GM12878 (cell line): Measurements from ENCODE around the gene RGS11. TPM values are rescaled to one million over a fixed set of nuclear protein-coding genes. Genes with fewer than 3 reads are reported as not detected.
A peak's percentile ranks its signal among the peaks of the same experiment; 100 is the strongest.

ENCODE experiments used
- ATAC-seq: fragments of 200-7000 bp; cut with Tn5 transposase; 3 replicates; pipeline ENCODE4 v1.9.1; 2020; ENCODE audit warnings: mild to moderate bottlenecking, moderate library complexity
- BruUV-seq: library from RNA; stranded (reverse); fragments of 400-500 nt; replicated peaks from 2 replicates; lab custom pipeline; 2021; lab: Mats Ljungman, UMichigan
- CTCF ChIA-PET: fragments of 300-600 bp; sonication (Branson Sonifier 250); formaldehyde crosslinking; extraction: SDS; loops from one replicate; lab custom pipeline; 2021; ENCODE audit warnings: inconsistent platforms; lab: Yijun Ruan, JAX
- POLR2A ChIA-PET: fragments of 350-600 bp; formaldehyde crosslinking; extraction: SDS; loops from one replicate; lab custom pipeline; 2021; ENCODE audit warnings: inconsistent platforms; lab: Charles Lee
- RAD21 ChIA-PET: fragments of 300-600 bp; sonication (Branson Sonifier 250); formaldehyde crosslinking; loops from one replicate; lab custom pipeline; 2023; ENCODE audit warnings: antibody characterized with exemption; ENCODE audit not compliant: unreplicated experiment; lab: Charles Lee
- SMC1A ChIA-PET: fragments of 300-600 bp; sonication (Branson Sonifier 250); formaldehyde crosslinking; loops from one replicate; lab custom pipeline; 2023; ENCODE audit not compliant: unreplicated experiment, uncharacterized antibody; lab: Charles Lee
- DNase-seq: peaks from one replicate; pipeline ENCODE4 v3.0.0-alpha.2; 2011; ENCODE audit warnings: low read depth, low spot score
- FAIRE-seq: peaks from 3 replicates; lab custom pipeline; 2011; peaks lifted over from hg19 to GRCh38; lab: Jason Lieb, UNC
- H2AFZ ChIP-seq: 2 replicates; pipeline ENCODE4 v1.6.0; 2011; ENCODE audit warnings: low read depth, low read length, control low read depth; ENCODE audit not compliant: control insufficient read depth
- H3K27ac ChIP-seq: 2 replicates; pipeline ENCODE4 v1.5.1; 2011; ENCODE audit warnings: control low read depth; ENCODE audit not compliant: control insufficient read depth, insufficient read depth
- H3K27me3 ChIP-seq, 2 experiments: replicated peaks in 1 of 2; 2 replicates each; pipeline versions ENCODE4 v1.6.0 to v1.6.1; 2011; ENCODE audit warnings: low read length in 1 of 2; ENCODE audit not compliant: control insufficient read depth in 2 of 2, insufficient read depth in 2 of 2
- H3K36me3 ChIP-seq, 2 experiments: 2 replicates each; pipeline ENCODE4 v1.5.1; 2011; ENCODE audit warnings: low read length in 1 of 2; ENCODE audit not compliant: control insufficient read depth in 2 of 2, insufficient read depth in 2 of 2
- H3K4me1 ChIP-seq: 2 replicates; pipeline ENCODE4 v1.6.1; 2011; ENCODE audit warnings: mild to moderate bottlenecking, low read length, moderate library complexity, mixed read lengths; ENCODE audit not compliant: control insufficient read depth, insufficient read depth
- H3K4me2 ChIP-seq: 2 replicates; pipeline ENCODE4 v1.6.0; 2011; ENCODE audit warnings: control low read depth; ENCODE audit not compliant: control insufficient read depth, insufficient read depth
- H3K4me3 ChIP-seq: fragments of 200-600 bp; sonication (generic); 2 replicates; pipeline ENCODE4 v1.5.1; 2016
- H3K79me2 ChIP-seq: 2 replicates; pipeline ENCODE4 v1.6.0; 2011; ENCODE audit warnings: low read length; ENCODE audit not compliant: control insufficient read depth, insufficient read depth
- H3K9ac ChIP-seq: 2 replicates; pipeline ENCODE4 v1.8.0; 2011; ENCODE audit warnings: low read length, control low read depth, mixed read lengths; ENCODE audit not compliant: control insufficient read depth, insufficient read depth
- H3K9me3 ChIP-seq: replicated peaks from 3 replicates; pipeline ENCODE4 v1.5.1; 2011; ENCODE audit warnings: mild to moderate bottlenecking, low read length; ENCODE audit not compliant: control insufficient read depth, insufficient read depth
- H4K20me1 ChIP-seq: 2 replicates; pipeline ENCODE4 v1.6.0; 2011; ENCODE audit not compliant: control insufficient read depth, insufficient read depth
- ATF3 ChIP-seq: IDR thresholded peaks from 2 replicates; pipeline ENCODE4 v1.6.1; 2011; ENCODE audit warnings: low read depth, mild to moderate bottlenecking, low read length, moderate library complexity, borderline replicate concordance; ENCODE audit errors: extremely low read depth
- ATF7 ChIP-seq: fragments of 450-650 bp; IDR thresholded peaks from 2 replicates; pipeline ENCODE4 v1.6.1; 2016; ENCODE audit warnings: low read depth, mild to moderate bottlenecking
- BMI1 ChIP-seq: fragments of 450-650 bp; IDR thresholded peaks from 2 replicates; pipeline ENCODE4 v1.6.1; 2016; ENCODE audit warnings: mild to moderate bottlenecking, moderate library complexity, borderline replicate concordance
- BRCA1 ChIP-seq: IDR thresholded peaks from 2 replicates; pipeline ENCODE4 v1.6.1; 2011; ENCODE audit warnings: low read depth, low read length, improper control_type of control experiment
- CEBPB ChIP-seq, 2 experiments: fragments of 150-350 bp in 1 of 2; IDR thresholded peaks; 2 replicates each; pipeline ENCODE4 v1.6.1; 2012 to 2014; ENCODE audit warnings: low read depth in 2 of 2, low read length in 2 of 2, borderline replicate concordance in 1 of 2, inconsistent platforms in 1 of 2
- CHD4 ChIP-seq: fragments of 200-600 bp; sonication (generic); IDR thresholded peaks from 2 replicates; pipeline ENCODE4 v1.6.1; 2016; ENCODE audit warnings: mild to moderate bottlenecking
- FOXK2 ChIP-seq: fragments of 450-650 bp; IDR thresholded peaks from 2 replicates; pipeline ENCODE4 v1.6.1; 2017; ENCODE audit warnings: mild to moderate bottlenecking, moderate library complexity
- GABPA ChIP-seq: IDR thresholded peaks from 2 replicates; pipeline ENCODE4 v1.6.1; 2014; ENCODE audit warnings: antibody characterized with exemption, low read depth, mild to moderate bottlenecking, inconsistent platforms
- HDAC2 ChIP-seq: fragments of 200-600 bp; sonication (generic); IDR thresholded peaks from 2 replicates; pipeline ENCODE4 v1.6.1; 2017
- IKZF2 ChIP-seq, 2 experiments: fragments of 450-650 bp; IDR thresholded peaks; 2 replicates each; pipeline ENCODE4 v1.6.1; 2017; ENCODE audit warnings: mild to moderate bottlenecking in 2 of 2, moderate library complexity in 2 of 2
- IRF4 ChIP-seq: IDR thresholded peaks from 2 replicates; pipeline ENCODE4 v1.6.1; 2011; ENCODE audit warnings: low read depth, low read length
- JUNB ChIP-seq: IDR thresholded peaks from 2 replicates; pipeline ENCODE4 v1.6.1; 2016; ENCODE audit warnings: antibody characterized with exemption, mild to moderate bottlenecking
- NR2C1 ChIP-seq: fragments of 450-650 bp; IDR thresholded peaks from 2 replicates; pipeline ENCODE4 v1.6.1; 2017; ENCODE audit warnings: antibody characterized with exemption, mild to moderate bottlenecking, moderate library complexity
- NR2F1 ChIP-seq: fragments of 450-650 bp; conservative IDR thresholded peaks from 2 replicates; pipeline ENCODE4 v1.6.1; 2017; ENCODE audit warnings: mild to moderate bottlenecking
- NRF1 ChIP-seq: conservative IDR thresholded peaks from 2 replicates; pipeline ENCODE4 v1.6.1; 2011; ENCODE audit warnings: mild to moderate bottlenecking, low read depth, low read length, improper control_type of control experiment
- PAX5 ChIP-seq: IDR thresholded peaks from 2 replicates; pipeline ENCODE4 v1.6.1; 2011; ENCODE audit warnings: low read depth, low read length, borderline replicate concordance
- POU2F2 ChIP-seq: IDR thresholded peaks from 3 replicates; pipeline ENCODE4 v1.6.1; 2011; ENCODE audit warnings: low read depth, mild to moderate bottlenecking, low read length, borderline replicate concordance
- RAD51 ChIP-seq: fragments of 450-650 bp; IDR thresholded peaks from 2 replicates; pipeline ENCODE4 v1.6.1; 2016; ENCODE audit warnings: moderate library complexity, mild to moderate bottlenecking, inconsistent platforms
- RCOR1 ChIP-seq: conservative IDR thresholded peaks from 2 replicates; pipeline ENCODE4 v1.6.1; 2012; ENCODE audit warnings: low read depth, low read length, improper control_type of control experiment
- RUNX3 ChIP-seq: IDR thresholded peaks from 2 replicates; pipeline ENCODE4 v1.6.1; 2012; ENCODE audit warnings: low read length, inconsistent platforms
- SIX5 ChIP-seq: IDR thresholded peaks from 2 replicates; pipeline ENCODE4 v1.6.1; 2011; ENCODE audit warnings: mild to moderate bottlenecking, low read depth, low read length, moderate library complexity; ENCODE audit not compliant: severe bottlenecking
- WRNIP1 ChIP-seq: IDR thresholded peaks from 2 replicates; pipeline ENCODE4 v1.6.1; 2011; ENCODE audit warnings: low read depth, low read length, improper control_type of control experiment, borderline replicate concordance
- WGBS: methylation state at CpG from one replicate; pipeline ENCODE4 v1.1.6; 2016; ENCODE audit warnings: low lambda C conversion rate; ENCODE audit not compliant: insufficient replicate concordance, insufficient coverage; ENCODE audit errors: missing lambda C conversion rate; 5-methylcytosine and 5-hydroxymethylcytosine counted together
- in situ Hi-C: fragments of 300-500 bp; cut with MboI; formaldehyde crosslinking; loops from 9 replicates; pipeline ENCODE4 v1.14.3; 2018; ENCODE audit warnings: mixed read lengths
- intact Hi-C: fragments of 100-400 bp; cut with micrococcal nuclease; formaldehyde crosslinking; loops from one replicate; pipeline ENCODE4 v1.14.2; 2022; ENCODE audit not compliant: unreplicated experiment
- polyA plus RNA-seq, 11 experiments: library from polyadenylated mRNA; depleted of rRNA in 4 of 11; unstranded in 6 of 11; stranded (reverse) in 5 of 11; fragments of >200 nt; fragmentation: Nextera tagmentation in 4 of 11; fragmentation: Illumina TruSeq in 1 of 11; extraction: Ambion mirVana in 4 of 11; extraction: Trizol in 1 of 11; gene quantifications; 1 replicate in 1 of 11; 2 replicates in 10 of 11; pipeline versions ENCODE4 v1.2.1 to v1.2.3, GENCODE V29; 2011 to 2016; ENCODE audit warnings: inconsistent platforms in 2 of 11, missing spikeins in 2 of 11, low read depth in 1 of 11
- total RNA-seq, 4 experiments: library from RNA; depleted of rRNA in 3 of 4; stranded (reverse); fragments of >200 nt in 3 of 4; fragmentation: Illumina TruSeq in 1 of 4; extraction: Trizol in 1 of 4; gene quantifications; 2 replicates each; pipeline versions ENCODE4 v1.2.1 to v1.2.3, GENCODE V29; 2013 to 2021
- TF ChIP-seq, protein P1 (sequence below): IDR thresholded peaks from 2 replicates; pipeline ENCODE4 v1.6.1; 2012; ENCODE audit warnings: low read depth, low read length, improper control_type of control experiment

Gene RGS11
- total and polyA plus RNA-seq, 10 of the 15 experiments (the other 5 are each of a cell fraction or from before 2014, with no cell fraction given): 0.04 TPM; not detected in 9

DNA sequence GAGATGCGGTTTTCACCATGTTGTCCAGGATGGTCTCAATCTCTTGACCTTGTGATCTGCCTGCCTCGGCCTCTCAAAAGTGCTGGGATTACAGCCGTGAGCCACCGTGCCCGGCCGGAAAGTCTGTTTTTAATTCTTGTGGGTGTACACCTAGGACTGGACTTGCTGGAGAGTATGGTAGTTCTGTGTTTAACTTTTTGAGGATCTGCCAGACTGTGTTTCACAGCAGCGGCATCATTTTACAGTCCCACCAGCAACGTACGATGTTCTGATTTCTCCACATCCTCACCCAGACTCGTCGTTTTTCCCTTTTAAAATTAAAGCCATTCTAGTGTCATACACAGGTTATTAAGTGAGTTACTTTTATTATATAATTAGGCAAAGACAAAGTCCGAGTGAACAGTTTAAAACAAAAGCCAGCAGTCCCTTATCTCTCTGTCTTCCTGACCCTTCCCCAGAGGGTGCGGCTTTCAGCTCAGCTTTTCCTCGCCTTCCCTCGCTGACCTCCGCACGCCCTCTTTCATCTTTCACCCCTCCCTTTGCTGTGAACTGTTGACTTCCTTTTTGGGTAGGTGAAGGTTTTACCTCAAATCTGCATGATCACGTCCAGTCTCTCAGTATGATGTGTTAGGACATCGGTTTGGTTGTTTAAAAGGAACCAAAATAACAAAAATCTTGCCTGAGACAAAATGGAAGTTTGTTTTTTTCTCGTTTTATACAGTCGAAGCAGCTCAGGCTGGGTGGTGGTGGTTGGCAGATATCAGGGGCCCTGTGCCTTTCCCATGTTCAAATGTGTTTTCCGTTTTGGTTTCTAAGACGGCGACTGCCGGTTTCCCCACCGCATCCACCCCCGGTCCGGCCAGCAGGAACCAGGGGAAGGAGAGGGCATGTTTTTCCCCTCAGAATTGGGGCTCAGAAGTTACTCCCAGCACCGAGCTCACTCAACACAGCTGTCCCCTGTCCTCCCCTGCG lies 23.1 kb downstream of the RGS11 start:
- Histone ChIP-seq H3K79me2 (no peaks in the 10 kb centered on the region), H3K4me1 (peaks cover 4% of the 10 kb centered on the region; the same call in 1 of the 2 replicates), H3K27me3 (no peaks in the 10 kb centered on the region), H3K4me3 (peak overlapping the region; percentile 45), H3K27ac (peak overlapping the region; percentile 69), H3K9me3 (no peaks in the 10 kb centered on the region), H4K20me1 (no peaks in the 10 kb centered on the region), H3K36me3 (peaks cover 0 to 4% of the 10 kb centered on the region in 2 experiments; a peak in 2 of 4 replicates), H3K4me2 (peak overlapping the region; percentile 85), H2AFZ (peak overlapping the region; percentile 81), H3K9ac (peak overlapping the region; percentile 64)
- in situ Hi-C loops (no loop called here), intact Hi-C loops (loop anchor here (2.0 kb wide), 1 partner anchor 18 kb away; the partner anchor contains the start of gene FAM234A)
- ChIA-PET POLR2A (interaction anchor here (0.5 to 3.7 kb wide), 5 partner anchors 14 to 1902 kb away, joined by 3 to 26 read pairs (median 4); partner anchors contain the start of gene FAM234A), SMC1A (interaction anchor here (0.9 to 1.3 kb wide), 4 partner anchors 10 to 24 kb away, joined by 5 to 8 read pairs (median 5); partner anchors contain the start of gene LUC7L), CTCF (interaction anchor here (0.7 to 1.1 kb wide), 3 partner anchors 10 to 97 kb away, joined by 3 read pairs; no protein-coding TSS in a partner anchor), RAD21 (interaction anchor here (0.8 to 2.4 kb wide), 4 partner anchors 18 to 100 kb away, joined by 3 to 13 read pairs (median 5); partner anchors contain the start of genes FAM234A and LUC7L)
- DNase-seq: peak; percentile 40
- 29% methylated on average over 30 of the region's 30 CpGs for WGBS
- peak; percentile 90 for FAIRE-seq
- peak; percentile 89 for ATAC-seq
- BruUV-seq: TSS peak; percentile 38
- TF ChIP-seq NR2F1 (peak; percentile 57; the same call in 1 of the 2 replicates), RAD51 (no peak), GABPA (no peak), IRF4 (0 out of 2 replicates have a peak, but pooled peaks have one; percentile 6), POU2F2 (peak; percentile 71; the same call in 1 of the 3 replicates), BRCA1 (no peak), JUNB (no peak), RCOR1 (no peak), NR2C1 (no peak), WRNIP1 (no peak), BMI1 (no peak), RUNX3 (peak; percentile 61; the same call in 1 of the 2 replicates), IKZF2 (IDR thresholded peaks at IDR 0.05) (peak; percentile 33 to 47; a peak in 3 of 4 replicates), CHD4 (no peak), NRF1 (no peak), SIX5 (no peak), FOXK2 (no peak), HDAC2 (no peak), CEBPB (IDR thresholded peaks at IDR 0.05; ENCODE audit: borderline replicate concordance in 1 of 2, low read depth in 2 of 2, low read length in 2 of 2) (no peak), ATF3 (no peak), PAX5 (no peak), ATF7 (peak; percentile 34; the same call in 1 of the 2 replicates)
- TF ChIP-seq, protein P1, sequence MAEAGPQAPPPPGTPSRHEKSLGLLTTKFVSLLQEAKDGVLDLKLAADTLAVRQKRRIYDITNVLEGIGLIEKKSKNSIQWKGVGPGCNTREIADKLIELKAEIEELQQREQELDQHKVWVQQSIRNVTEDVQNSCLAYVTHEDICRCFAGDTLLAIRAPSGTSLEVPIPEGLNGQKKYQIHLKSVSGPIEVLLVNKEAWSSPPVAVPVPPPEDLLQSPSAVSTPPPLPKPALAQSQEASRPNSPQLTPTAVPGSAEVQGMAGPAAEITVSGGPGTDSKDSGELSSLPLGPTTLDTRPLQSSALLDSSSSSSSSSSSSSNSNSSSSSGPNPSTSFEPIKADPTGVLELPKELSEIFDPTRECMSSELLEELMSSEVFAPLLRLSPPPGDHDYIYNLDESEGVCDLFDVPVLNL: no peak
